CD4-positive, alpha-beta T cell treated with Interleukin-15 for 1 hour (primary cell): ENCODE data around the gene PF4V1.

ENCODE experiments used
- DNase-seq: peaks from one replicate; pipeline ENCODE4 v3.0.0-alpha.2; 2020

PF4V1 gene, protein sequence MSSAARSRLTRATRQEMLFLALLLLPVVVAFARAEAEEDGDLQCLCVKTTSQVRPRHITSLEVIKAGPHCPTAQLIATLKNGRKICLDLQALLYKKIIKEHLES

DNA sequence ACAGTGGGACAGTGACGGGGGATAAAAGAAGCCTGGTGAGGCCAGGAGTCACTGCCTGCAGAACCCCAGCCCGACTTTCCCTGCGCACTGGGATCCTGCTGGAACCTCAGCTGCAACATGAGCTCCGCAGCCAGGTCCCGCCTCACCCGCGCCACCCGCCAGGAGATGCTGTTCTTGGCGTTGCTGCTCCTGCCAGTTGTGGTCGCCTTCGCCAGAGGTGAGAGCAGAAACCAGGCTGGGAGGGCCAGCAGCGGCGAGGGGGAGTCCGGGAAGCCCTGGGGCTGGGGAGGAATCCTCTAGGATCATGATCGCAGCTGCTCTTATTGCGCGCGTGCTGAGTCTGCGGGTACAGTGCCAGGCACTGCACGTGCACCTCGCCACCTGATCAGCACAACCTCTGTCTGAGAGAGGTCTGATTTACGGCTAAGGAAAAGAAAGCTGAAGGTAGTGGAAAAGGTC is at the start of gene PF4V1:
Gene PF4V1, plus strand, starts transcription at position 51 of the 459 bp plus-strand sequence. Its CDS starts 67 bp downstream, at position 118.
- DNase-seq, result no peak

GRCh38 chr4:73810191-73810590 is 42.9 kb upstream of the PF4V1 start:
- no peak for DNase-seq

- DNase-seq, result no peak
Measured at GRCh38 chr4:73811841-73812240, 41.3 kb upstream of the PF4V1 start.

- no peak for DNase-seq
Measured at GRCh38 chr4:73814679-73815078, 38.4 kb upstream of the PF4V1 start.

- DNase-seq, result no peak
Measured at GRCh38 chr4:73815145-73815544, 38.0 kb upstream of the PF4V1 start.

DNA sequence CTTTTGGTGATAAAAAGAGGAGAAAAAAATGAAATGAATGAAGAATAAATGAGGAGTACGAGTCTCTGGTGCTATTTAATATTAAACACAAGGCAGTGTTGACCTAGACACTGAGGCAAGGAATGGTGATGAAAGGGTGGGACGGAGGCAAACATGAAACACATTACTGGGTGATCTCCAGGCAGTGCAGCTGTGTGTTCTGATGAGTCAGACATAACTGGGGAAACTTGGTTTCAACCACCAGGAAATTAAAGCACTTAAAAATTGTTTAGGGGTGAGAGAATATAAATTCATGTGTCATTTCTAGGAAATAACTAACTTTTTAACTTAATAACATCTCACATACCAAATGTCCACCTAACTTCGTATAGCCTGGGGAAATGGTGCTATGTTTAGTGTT is 36.3 kb upstream of the PF4V1 start:
- no peak for DNase-seq

- DNase-seq, result no peak
Measured at GRCh38 chr4:73817341-73817740, 35.8 kb upstream of the PF4V1 start.

DNA sequence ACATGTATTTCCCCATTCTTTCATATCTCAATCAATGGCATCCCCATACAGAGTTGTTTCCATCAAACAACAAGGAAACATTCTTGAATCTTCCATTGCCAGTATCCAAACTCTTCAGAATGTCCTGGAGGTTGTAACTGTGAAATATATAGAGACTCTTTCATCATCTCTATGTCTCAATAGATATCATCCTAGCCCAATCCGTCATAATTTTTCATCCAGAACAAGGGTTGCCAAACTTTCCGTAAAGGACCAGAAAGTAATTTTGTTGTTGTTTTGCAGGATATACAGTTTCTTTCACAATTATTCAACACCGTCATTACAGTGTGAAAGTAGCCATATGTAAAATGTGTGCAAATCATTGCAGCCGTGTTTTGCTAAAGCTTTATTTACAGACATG is 31.8 kb upstream of the PF4V1 start:
- DNase-seq, result no peak

DNA sequence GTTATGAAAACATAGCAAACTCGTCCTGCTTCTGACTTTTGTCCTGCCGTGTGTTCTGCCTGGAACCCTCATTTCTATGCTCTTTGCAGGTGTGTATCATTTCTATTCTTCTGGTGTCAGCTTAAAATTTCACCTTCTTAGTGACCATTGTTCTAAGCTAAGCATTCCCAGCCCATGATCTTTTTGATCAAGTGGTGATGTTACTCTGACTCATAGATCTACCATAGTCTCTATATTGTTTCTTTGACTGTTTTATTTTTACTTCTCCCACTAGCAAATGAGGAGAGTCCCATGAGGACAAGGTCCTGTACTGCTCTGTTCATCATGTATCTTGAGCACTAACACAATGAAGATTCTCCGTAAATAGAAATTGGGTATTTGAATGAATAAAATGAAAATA is 30.7 kb upstream of the PF4V1 start:
- DNase-seq, result no peak

- no peak for DNase-seq
Measured at GRCh38 chr4:73822812-73823504, 30.1 kb upstream of the PF4V1 start.

DNA sequence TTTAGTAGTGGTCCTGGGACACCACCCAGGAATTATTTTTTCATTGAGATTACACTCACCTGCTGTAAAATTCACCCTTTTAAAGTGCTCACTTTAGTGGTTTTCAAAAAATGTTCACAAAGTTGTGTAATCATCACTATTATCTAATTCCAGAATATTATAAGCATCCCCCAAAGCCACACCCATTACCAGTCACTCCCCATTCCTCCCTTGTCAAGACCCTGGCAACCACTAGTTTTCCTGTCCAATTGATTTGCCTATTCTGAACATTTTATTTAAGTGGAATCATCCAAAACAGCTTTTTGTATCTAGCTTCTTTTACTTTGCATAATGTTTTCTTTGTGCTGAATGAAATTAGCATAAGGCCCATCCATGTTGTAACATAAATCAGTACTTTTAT is 29.3 kb upstream of the PF4V1 start:
- DNase-seq, result no peak

DNA sequence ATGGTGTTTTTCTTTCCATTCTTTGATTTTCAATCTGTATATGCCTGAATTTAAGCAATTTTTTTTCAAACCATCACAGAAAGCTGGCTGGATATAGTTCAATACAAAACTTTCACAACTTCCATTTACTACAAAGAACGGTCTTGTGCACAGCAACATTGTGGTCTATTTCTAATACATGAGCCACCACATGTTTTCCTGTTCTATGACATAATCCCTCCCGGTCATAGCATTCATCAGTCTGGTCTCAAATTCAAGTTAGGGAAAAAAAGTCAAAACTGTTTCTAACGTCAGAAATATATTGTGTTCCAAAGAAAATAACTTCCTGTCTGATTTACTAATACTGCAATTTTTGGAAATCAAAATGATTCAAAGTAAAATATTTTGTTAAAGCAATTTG is 24.1 kb upstream of the PF4V1 start:
- no peak for DNase-seq

DNA sequence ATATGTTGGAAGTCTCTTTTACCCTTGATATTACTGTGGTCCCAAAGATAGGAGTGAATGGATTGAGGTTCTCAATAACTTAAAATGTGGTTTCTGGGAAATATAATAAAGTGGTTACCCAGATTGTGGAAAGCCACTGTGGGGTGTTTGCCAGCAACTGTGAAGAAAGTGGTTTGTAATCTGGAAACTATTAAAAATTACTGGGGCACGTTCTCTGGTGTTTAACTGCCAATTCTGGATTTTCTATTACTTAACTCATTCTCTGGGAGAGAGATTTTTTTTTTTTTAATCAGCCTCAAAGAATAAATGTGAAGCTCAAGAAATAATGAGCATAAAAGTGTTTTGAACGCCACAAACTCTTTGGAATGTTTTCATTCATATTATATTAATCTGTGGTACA is 21.5 kb upstream of the PF4V1 start:
- DNase-seq, result no peak

DNA sequence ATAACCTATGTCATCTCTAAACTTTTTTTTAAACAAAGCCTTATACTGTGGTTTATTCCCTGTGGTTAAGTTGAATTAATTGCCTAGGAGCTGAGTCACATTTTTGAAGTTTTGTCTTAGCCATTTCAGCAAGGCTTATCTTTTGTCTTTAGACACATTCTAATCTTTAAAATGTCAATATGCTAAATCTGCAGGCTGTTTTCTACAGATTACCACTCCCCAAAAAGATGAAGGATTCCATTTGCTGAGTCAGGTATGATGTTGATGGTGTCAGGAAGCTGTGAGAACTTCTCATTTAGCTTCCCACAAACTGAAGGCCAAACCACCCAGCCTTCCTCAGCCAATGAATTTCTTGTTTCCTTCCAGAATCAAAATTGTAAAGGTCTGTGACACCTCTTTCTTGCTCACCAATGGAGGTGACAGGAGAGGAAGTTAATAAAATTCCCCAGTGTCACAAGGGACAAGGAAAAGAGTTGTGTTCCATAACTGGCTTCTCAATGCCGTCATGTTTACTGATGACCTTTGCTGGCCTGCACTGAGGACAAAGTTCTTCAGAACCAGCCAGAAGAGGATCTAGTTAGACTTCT is 20.4 kb upstream of the PF4V1 start:
- DNase-seq, result no peak

GRCh38 chr4:73836373-73837279 is 16.5 kb upstream of the PF4V1 start, which contains the start of gene CXCL6:
TSS of gene CXCL6 (plus strand) at chr4:73836678. CDS start at chr4:73836751, 73 bp downstream.
- no peak for DNase-seq

DNA sequence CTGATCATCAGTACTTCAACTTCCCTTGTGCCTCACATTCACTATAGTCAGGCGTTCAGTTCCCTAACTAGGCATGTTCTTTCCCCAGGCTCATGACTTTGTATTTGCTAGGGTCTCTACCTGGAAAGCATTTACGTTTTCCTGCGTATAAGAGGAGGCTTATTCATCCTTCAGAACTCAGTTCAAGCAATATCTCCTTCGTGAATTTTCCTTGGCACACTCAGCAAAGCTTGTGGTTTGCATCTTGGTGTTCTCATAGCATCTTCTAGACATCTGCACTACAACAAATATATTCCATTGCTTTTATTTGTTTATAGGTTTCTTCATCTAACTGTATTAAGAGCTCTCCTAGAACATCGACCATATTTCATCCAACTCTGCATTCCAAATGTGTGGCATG is 14.0 kb upstream of the PF4V1 start:
- no peak for DNase-seq

DNA sequence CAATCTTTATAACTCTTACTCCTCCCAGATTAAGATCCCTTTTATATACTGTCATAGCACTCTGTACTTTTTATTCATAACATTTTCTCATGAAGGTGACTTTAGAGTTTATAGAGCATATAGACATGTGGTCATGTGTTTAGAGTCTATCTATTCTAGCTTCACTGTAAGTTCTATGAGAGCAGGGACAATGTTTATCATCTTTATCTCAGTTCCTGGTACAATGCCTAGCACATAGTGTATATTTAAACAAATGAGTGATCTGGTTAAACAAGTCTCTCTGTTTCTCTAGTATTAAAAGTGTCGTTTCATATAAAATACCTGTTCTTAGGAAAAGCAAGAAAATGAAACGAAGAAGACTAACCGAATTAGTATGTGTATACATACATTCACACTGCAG is 13.4 kb upstream of the PF4V1 start:
- DNase-seq, result no peak

- no peak for DNase-seq
Measured at GRCh38 chr4:73841243-73841925, 11.7 kb upstream of the PF4V1 start.

GRCh38 chr4:73842696-73843095 is 10.4 kb upstream of the PF4V1 start:
- no peak for DNase-seq

DNA sequence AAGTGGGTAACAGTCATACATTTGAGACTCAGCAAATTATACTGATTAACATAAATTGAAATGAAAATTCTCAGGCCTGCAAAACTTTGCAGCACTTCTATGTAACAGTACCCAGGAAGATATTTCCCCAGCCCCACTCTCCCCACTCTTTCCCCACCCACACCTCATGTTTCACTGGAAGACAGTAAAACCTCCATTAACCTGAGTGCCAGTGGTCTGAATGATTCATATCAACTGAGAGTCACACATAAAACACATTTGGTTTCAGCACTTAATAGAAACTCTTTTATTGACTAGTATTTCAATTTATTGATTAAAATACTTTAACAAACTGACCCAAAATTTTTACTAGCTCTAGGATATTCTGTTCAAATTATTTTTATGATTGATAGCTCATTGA is 9.7 kb upstream of the PF4V1 start:
- DNase-seq, result no peak

- no peak for DNase-seq
Measured at GRCh38 chr4:73844345-73844744, 8.8 kb upstream of the PF4V1 start.

- DNase-seq, result no peak
Measured at GRCh38 chr4:73844806-73845205, 8.3 kb upstream of the PF4V1 start.
